GM18526 (cell line): ENCODE results near the gene RNF144A.

ENCODE experiments used
- POLR2A ChIP-seq: IDR thresholded peaks from 3 replicates; pipeline ENCODE4 v1.6.1; 2011; ENCODE audit not compliant: insufficient read length; ENCODE audit errors: extremely low read depth

RNF144A gene

GRCh38 chr2:7089284-7089683 is 172.1 kb downstream of the RNF144A start:
- no peak for TF ChIP-seq POLR2A

GRCh38 chr2:7089898-7090510 is 172.8 kb downstream of the RNF144A start:
- TF ChIP-seq POLR2A = no peak

- TF ChIP-seq POLR2A = no peak
Observed at GRCh38 chr2:7093376-7093775, 176.2 kb downstream of the RNF144A start.
